B cell (primary cell): ENCODE measurements around the gene KIF26B.

ENCODE experiments used
- CTCF ChIP-seq: fragments of 200-600 bp; IDR thresholded peaks from one replicate; pipeline ENCODE4 v1.8.0; 2022; ENCODE audit warnings: antibody characterized with exemption, mild to moderate bottlenecking
- EZH2 ChIP-seq: IDR thresholded peaks from 2 replicates; pipeline ENCODE4 v1.6.1; 2012; ENCODE audit warnings: borderline replicate concordance, low read depth, mild to moderate bottlenecking, moderate library complexity, low read length; ENCODE audit not compliant: insufficient read depth, poor library complexity, severe bottlenecking

GRCh38 chr1:245207056-245207638 is 52.4 kb downstream of the KIF26B start:
- no peak for TF ChIP-seq CTCF
- TF ChIP-seq EZH2 = no peak
